HG03159 (cell line): ENCODE data around the gene ARCN1.

Experiments
- ATAC-seq: cut with Tn5 transposase; IDR thresholded peaks from one replicate; pipeline ENCODE4 v1.9.1; 2021; ENCODE audit warnings: mild to moderate bottlenecking, moderate library complexity; ENCODE audit not compliant: unreplicated experiment

ARCN1 gene

DNA sequence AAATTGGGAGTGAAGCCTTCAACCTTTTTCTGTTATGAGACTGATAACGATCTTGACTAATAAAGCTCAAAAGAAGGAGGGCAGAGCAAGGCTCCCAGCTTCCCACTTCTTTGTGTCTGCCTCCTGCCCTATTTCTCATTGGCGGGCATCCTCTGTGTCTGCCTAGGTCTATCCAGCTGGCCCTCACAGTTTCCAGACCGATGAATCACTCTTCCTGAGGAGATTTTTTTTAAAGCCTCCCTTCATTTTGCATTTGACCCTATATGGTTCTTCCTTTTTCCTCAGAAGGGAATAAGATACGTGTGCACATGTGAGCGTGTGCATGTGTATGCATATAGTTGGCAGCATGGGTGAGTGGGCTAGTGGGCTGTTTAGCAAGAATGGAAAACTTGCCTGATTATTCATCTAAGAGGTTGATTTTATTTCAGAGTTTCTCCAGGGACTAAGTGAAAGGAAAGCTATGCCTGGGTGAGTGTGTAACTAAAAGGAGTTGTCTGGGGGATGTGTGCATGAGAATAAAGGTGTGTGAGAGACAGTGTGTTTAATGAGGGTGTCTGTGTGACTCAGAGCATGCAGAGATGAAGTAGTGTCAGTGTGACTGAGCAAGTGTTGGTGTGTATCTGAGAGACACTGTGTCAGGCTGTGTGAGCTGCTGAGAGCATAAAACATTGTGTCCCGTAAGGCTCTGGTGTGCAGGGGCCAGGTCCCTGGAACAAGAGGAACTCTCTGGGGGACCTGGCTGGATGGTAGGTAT, 47.4 kb downstream of the ARCN1 start:
- no peak for ATAC-seq

DNA sequence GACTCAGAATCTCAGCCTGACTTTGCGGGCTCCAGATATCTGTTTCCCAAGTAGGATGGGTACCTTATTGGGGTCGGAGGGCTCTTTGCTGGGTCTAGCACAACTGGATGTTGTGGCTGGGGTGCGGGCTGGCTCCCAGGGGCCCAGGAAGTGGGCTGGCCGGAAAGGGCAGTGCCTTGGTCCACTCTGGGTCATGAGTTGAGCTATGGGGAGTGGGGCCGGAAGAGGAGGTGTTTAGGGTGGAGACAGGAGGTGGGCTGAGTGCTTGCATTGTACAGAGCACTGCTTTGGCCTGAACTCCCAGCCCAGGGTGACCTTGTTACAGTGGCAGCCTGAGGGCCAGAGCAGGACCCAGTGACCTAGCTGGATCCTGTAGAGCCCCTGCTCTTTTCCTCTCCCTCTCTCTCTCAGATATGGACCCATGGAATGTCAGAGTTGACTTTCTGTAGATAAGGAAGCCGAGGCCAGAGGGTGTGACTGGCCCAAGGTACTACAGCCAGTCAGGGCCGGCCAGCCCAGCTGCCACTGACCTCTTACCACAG, 48.4 kb downstream of the ARCN1 start:
- ATAC-seq: no peak

DNA sequence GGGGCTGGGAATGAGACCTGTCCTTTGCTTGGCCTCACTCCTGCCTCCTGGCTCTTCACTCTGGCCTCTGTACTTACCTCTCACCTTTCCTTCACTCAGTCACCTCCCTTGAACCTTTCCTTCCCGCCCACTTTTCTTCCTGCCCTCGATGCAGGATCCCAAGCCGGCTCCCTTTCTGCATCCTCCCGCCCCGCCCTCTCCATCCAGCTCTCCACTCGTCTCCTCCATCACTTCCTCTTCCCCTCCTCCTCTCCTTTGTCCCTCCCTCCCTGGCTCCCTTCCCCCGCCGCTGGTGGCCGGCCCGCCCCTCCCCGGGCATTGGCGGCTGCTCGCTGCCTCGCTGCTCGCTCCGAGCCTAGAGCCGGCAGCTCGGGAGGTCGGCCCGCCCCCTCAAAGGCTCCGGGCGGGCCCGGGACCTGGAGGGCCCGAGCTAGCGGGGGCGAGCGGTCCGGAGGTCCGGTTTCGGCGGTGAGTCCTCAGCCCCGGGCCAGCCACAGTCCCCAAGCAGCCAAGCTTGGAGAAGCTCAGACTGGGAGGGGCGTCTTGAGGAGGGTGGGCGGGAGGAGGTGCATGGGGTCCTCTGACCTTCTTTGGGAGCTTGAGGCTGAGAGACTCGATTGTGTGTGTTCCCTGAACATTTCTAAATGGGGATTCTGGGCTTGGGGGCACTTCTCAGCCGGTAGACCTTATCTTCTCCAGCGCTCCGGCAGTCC, 49.0 kb downstream of the ARCN1 start:
- no peak for ATAC-seq

DNA sequence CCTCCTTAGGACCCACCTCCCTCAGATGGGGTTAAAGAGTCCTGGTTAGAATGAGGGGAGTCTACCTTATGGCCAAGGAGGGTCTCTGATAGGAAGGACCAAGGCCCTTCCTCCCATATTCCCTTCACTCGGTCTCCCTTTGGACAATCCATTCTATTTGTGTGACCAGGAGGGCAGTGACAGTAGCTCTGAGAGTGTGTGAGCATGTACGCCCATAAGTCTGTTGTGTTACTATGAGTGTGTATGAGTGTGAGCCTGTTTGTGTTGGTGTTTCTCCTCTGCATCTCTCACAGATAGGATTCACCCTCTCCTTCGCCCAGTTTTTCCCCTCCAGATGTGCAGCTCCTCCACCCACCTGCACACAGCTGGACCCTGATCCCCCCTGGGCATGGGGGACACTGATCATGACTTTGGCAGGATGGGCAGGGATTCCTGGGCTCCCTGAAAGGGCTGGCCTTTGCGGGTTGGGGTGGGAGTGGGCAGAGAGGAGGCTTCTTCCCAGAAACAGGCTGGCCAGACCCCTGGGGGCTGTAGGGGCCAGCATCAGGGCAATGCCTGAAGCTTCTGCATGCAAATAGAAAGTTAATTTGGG, 49.7 kb downstream of the ARCN1 start:
- ATAC-seq: no peak

DNA sequence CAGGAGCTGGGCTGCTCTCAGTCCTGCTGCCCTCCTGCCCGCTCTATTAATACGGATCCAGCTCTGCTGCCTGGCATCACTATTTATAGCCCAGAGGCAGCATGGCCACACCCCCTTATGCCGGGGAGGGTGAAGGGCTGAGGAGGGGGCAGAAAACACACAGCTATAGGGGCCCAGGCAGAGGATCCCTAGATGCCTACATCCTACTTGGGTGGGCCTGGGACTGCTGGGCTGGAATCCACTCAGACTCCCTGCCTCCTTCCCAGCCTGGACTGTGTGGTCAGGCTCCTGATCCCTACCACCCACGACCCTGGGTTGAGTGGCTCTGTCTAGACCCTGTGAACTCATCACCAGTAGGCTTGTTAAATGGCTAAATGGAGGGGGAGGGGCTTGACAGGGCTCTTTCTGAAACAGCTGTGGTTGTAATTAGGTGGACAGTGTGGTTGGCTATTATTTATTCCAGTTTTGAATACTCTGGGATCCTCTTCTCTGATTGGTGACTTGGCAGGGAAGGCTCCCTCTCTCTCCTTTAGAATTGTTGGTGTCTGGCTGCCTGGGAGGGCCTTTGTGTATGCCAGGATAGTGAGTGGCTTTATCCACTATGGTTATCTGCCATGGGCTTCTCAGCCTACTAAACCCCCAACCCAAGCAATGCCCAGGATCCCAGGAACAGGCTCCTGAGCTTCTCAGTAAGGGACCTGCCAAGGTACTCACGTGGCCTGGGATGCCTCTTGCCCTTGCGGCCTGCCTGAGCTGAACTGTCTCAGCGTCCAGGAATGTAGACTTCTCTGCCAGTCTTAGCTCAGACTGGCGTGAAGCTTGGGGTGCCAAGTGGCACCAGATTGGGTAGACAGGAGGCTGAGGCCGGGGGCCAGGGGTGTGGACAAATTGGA, 50.4 kb downstream of the ARCN1 start:
- no peak for ATAC-seq

DNA sequence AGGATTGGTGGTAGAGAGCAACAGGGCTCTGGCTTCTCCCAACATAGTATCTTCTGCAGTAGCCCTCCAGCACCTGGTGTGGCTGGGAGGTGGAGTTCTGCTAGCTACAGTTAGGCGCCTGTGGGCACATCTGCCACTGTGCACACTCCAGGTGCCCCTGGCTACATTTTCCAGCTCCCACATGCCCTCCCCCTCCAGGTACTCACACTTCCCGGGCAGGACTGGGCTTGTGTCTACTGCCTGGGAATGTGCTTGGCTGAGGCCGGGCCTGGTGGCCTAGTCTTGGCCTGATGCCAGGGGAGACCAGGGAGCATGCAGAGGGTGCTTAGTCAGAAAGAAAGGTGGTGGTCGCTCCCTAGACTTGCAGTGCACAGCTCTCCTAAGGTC, 51.1 kb downstream of the ARCN1 start:
- ATAC-seq: no peak

DNA sequence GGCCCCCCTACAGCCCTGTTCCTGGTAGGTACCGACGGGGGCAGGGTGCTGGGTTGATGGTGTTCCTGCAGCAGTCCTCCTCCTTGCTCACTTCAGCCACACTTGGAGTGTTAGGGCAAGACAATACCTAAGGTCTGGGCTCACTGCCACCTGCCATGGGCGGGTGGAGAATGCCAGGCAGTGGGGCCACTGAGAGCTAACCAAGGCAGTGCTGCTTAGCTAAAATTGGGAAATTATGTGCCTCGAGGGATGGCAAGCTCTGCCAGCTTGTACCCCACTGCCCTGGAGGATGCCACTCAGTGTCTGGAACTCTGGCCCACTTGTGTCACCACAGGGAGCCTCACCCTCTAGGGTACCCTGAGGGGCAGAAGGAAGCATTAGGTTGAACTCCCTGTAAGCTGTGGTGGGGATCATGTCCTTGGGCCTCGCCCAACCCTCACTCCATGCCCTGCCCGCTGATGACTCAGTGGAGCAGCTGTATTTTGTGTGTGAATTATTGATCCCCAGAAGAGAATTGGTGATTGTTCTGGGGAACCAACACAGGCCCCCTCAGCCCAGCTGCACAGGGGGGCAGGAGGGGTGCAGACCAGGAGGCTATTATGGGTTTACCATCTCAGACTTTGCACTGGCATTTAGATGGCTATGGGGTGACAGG, 53.0 kb downstream of the ARCN1 start:
- no peak for ATAC-seq

DNA sequence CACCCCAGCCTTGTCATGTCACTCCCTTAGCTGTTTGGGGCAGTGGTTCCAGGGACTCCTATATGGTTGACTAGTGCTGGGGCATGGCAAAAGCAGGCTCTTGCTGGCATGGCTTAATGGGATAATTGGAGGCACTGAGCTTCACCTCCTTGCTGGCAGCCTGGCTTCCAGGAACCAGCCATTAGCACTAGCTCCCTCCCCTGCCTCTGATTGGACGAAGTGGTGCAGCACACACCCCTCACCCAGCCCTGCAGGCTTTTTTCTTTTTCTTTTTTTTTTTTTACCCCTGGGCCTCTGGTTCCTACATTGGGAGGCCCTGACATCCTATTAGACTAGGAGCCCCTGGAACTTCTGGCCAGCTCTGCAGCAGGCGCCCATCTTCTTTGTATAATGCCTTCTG, 53.8 kb downstream of the ARCN1 start:
- no peak for ATAC-seq

DNA sequence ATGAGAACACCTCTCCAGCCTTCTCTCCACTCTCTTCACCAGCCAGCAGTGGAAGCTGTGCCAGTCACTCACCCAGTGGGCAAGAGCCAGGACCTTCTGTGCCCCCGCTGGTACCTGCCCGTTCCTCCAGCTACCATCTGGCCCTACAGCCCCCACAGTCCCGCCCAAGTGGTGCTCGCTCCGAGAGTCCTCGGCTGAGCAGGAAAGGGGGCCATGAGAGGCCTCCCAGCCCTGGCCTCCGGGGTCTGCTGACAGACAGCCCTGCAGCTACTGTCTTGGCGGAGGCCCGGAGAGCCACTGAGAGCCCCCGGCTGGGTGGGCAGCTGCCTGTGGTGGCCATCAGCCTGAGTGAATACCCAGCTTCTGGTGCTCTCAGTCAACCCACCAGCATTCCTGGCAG, 55.4 kb downstream of the ARCN1 start:
- no peak for ATAC-seq

DNA sequence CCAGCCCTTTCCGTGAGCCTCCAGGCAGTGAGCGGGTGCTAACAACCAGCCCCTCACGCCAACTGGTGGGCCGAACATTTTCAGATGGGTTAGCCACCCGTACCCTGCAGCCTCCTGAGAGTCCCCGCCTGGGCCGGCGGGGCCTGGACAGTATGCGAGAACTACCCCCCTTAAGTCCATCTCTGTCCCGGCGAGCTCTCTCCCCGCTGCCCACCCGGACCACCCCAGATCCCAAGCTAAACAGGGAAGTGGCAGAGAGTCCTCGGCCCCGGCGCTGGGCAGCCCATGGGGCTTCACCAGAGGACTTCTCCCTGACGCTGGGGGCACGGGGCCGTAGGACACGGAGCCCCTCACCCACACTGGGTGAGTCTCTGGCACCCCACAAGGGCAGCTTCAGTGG, 55.8 kb downstream of the ARCN1 start:
- no peak for ATAC-seq

DNA sequence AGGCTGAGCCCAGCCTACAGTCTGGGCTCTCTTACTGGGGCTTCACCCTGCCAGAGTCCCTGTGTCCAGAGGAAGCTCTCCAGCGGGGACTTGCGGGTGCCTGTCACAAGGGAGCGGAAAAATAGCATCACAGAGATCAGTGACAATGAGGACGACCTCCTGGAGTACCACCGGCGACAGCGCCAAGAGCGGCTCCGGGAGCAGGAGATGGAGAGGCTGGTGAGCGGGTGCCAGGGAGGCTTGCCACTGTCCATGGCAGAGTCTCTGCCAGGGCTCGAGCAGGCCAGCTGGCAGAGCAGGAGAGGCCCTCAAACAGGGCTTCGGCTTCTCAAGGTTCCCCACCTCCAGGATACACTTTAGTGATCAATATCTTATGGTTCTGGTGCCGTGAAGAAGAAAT, 56.2 kb downstream of the ARCN1 start:
- no peak for ATAC-seq

DNA sequence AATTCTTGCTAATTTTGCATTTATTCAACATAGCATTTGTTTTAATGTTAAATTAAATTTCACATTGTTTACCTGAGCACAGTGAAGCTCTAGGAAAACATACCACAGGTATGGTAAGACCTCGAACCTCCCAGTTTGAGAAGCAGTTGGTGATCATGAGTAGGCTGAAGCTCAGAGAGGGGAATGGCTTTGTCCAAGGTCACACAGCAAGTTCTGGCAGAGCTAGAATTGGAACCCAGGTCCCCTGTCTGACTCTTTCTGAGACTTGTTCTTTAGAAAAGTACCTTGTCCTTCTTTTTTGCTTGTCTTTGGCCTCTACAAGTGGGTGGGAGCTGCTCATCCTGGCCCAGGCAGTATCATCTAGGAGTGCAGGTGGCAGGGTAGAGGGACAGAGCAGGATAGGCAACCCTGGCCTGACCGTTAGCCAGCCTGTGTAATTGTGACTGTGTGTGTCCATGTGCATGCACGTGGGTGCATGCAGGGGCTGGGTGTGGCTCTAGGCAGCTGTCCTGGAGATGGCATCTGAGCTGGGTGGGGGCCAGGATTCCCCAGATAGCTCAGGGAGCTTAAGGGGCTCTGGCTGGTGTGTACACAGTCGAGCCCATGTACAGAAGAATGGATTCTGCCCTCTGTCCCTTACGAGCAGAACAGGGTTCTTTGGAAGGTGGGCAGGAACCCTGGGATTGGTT, 56.8 kb downstream of the ARCN1 start:
- no peak for ATAC-seq

DNA sequence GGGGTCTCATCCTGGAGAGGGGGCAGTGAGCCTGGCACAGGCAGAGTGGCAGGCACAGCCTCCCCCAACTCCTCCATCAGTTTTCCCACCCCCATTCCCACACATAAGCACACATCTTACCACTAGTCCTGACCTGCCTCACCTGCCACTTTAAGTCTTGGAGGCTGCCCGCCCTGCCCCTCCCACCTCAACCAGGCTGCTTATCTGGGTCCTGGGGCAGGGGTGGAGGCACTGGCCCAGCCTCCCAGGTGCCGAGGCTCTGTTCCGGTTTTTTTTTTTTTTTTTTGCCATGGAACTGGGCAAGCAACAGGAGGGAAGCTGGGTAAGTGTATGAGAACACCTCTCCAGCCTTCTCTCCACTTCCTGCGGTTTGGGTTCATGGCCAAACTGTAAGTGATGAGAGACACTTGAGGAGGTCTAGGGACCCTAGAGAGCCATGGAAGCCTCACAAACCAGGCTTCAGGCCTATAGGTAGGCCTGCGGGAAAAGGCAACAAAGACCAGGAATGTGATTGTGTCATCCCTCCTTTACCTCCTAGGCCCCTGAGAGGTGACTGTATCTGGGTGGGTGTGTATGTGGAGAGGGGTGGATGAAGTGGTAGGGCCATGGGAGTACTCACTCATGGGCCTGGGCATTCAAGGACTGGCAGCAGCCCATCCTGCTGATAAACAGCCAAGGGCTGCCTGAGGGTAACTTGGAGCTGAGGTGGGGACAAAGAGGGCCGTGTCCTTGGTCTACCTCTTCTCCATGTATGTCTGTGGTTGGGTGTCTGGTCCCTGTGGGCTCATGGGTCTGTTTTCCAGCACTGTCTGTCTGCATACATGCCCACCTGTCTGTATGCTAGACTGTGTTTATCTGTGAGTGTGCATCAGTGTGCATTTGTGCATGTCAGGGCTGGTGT, 57.8 kb downstream of the ARCN1 start:
- no peak for ATAC-seq

DNA sequence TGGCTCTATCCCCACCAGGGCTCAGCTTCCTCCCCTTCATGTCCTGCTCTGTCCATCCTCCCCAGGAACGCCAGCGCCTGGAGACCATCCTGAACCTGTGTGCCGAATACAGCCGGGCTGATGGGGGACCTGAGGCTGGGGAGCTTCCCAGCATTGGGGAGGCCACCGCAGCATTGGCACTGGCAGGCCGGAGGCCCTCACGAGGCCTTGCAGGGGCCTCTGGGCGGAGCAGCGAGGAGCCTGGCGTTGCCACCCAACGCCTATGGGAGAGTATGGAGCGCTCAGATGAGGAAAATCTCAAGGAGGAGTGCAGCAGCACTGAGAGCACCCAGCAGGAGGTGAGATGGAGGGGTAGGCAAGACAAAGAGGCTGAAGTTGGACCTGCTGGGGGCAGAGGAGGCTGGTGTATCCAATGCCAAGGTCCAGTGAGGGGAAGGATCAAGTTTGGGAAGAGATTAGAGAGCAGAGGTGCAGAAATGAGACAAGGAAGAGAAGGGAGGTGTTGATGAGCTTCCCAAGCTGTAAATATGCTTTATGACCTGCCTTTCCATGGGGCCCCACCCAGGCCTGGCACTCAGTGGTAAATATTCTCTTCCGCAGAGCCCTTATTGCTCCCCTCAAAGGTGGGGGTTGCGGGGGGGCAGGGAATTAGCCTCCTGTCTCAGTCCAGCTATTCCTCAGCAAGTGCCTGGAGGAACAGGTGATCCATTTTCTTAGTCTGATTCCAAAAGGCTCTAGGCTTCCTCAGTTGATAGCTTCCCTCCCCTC, 59.1 kb downstream of the ARCN1 start:
- ATAC-seq: no peak

DNA sequence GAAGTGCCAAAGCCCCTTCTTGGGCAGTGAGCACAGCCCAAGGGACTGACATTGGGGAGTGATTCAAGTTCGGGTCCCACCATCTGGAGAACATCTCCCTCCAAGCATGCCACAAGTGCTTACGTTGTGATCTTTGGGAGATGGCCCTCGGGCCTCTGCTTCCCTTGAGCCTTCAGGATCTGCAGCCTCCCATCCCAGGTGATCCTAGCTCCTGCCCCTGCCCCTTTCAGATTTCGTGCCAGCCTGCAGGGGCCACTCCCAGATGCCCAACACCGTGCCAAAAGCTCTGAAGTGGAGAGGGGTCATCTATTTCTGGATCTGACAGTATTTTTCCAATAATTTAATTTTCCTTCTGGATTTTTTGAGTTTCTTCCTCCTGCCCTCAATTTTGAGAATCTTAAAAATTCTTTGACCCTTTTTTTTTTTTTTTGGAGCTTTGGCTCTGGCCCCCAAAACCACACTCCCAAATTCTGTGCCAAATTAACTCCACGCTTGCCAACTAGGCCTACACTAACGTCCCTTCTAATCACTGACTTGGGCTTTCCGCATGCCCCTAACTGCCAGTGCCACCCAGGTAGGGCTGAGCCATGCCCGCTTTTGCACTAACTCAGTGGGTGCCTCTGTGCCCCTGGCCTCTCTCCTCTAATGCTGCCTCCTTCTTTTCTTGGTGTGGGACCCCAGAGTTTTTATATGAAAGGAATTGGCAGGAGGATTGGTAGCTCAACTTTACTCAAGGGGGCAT, 60.5 kb downstream of the ARCN1 start:
- ATAC-seq: no peak

DNA sequence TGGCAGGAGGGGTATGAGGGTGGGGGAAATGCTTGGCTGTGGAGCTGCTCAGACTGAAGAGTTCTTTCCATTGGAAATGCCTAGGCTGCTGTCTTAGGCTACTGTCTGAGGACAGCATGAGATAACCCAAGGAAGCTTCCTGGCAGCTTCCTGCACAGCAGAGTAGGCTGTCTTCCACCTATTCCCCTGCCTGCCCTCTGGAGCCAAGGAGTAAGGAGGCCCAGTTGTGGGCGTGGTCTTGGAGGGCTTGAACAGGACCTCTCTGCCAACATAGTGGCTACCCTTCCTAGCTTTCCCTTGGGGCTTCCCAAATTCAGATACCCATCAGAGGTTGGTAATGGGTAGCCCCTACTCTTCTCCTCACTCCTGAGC, 61.1 kb downstream of the ARCN1 start:
- no peak for ATAC-seq

DNA sequence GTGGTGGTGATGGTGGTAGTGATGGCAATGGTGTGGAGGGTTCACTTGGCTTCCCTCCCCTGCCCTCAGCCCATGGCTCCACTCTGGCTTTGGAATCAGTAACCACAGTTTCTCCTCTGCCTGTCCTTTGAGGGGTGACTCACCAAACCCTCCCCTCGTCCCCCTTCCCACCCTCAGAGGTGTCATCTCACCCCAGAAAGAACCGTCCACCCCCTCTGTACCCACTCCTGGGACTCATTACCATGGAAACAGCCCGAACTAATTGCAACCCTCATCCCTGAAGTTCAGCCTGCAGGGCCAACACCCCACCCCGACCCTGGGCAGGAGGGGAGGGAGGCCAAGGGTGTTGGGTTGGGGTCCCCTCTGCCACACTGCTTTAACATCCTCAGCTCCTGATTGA, 61.8 kb downstream of the ARCN1 start:
- no peak for ATAC-seq
